ENCODE measurements around the gene UROC1.

The UROC1 gene

GRCh38 chr3:126540342-126540849 lies 22.8 kb upstream of the UROC1 start:
- H3K27ac ChIP-seq = no peak overlapping the region
- TF ChIP-seq ZFX (IDR thresholded peaks at IDR 0.05) = no peak
- TF ChIP-seq, protein P1, sequence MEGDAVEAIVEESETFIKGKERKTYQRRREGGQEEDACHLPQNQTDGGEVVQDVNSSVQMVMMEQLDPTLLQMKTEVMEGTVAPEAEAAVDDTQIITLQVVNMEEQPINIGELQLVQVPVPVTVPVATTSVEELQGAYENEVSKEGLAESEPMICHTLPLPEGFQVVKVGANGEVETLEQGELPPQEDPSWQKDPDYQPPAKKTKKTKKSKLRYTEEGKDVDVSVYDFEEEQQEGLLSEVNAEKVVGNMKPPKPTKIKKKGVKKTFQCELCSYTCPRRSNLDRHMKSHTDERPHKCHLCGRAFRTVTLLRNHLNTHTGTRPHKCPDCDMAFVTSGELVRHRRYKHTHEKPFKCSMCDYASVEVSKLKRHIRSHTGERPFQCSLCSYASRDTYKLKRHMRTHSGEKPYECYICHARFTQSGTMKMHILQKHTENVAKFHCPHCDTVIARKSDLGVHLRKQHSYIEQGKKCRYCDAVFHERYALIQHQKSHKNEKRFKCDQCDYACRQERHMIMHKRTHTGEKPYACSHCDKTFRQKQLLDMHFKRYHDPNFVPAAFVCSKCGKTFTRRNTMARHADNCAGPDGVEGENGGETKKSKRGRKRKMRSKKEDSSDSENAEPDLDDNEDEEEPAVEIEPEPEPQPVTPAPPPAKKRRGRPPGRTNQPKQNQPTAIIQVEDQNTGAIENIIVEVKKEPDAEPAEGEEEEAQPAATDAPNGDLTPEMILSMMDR (conservative IDR thresholded peaks at IDR 0.05) = no peak

DNA sequence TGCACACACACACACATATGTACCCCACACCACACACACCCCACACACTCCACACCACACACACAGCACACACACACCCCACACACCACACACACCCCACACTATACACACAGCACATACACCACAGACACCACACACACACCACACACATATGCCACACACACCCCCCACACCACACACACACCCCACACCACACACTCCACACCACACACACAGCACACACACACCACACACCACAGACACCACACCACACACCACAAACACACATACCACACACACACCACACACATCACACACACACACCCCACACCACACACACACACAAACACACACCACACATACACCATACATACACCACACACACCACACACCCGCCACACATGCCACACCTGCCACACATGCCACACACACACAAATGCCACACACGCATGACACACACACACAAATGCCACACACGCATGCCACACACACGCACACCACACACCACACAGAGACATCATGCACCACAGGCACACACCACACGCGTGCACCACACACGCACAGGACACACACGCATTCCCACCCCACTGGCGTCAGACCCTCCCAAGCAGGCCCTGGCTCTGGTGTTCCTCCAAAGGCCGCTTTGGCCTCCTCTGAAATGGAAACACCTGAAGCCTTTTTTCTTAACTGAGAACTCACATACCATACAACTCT lies 22.1 kb upstream of the UROC1 start:
- TF ChIP-seq ZFX (IDR thresholded peaks at IDR 0.05) = no peak
- TF ChIP-seq, protein P1 (conservative IDR thresholded peaks at IDR 0.05) = no peak
- no peak overlapping the region for H3K27ac ChIP-seq

GRCh38 chr3:126538966-126539365 lies 21.4 kb upstream of the UROC1 start:
- no peak overlapping the region for H3K27ac ChIP-seq
- TF ChIP-seq, protein P1 (conservative IDR thresholded peaks at IDR 0.05) = no peak
- TF ChIP-seq ZFX (IDR thresholded peaks at IDR 0.05) = no peak

GRCh38 chr3:126538316-126538715 lies 20.7 kb upstream of the UROC1 start:
- TF ChIP-seq, protein P1 (conservative IDR thresholded peaks at IDR 0.05) = no peak
- TF ChIP-seq ZFX (IDR thresholded peaks at IDR 0.05) = no peak
- H3K27ac ChIP-seq = no peak overlapping the region

DNA sequence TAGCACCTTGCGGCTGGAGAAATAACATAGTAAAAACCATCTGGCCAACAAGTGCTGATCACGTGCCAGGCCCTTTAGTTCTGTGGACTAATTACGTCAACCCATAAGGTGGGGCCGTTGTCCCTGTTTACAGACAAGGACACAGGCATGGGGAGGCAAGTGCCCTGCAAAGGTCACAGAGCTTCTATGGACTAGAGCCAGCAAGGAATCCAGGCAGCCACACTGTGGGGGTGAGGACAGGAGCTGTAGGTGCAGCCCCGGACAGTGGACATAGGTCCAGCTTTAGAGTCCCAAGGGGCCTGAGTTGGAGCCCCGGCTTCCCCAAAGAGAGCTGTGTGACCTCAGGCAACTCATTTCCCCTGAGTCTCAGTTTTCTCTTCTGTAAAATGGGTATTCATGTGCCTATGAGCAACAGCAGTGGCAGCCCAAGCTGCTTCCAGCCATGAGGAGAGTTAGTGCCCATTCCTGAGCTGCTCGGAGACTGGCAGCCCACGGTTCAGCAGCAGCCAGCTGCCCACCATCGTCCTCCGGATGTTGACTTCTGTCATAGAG lies 20.2 kb upstream of the UROC1 start:
- H3K27ac ChIP-seq = no peak overlapping the region
- no peak for TF ChIP-seq ZFX (IDR thresholded peaks at IDR 0.05)
- TF ChIP-seq, protein P1 (conservative IDR thresholded peaks at IDR 0.05) = no peak

DNA sequence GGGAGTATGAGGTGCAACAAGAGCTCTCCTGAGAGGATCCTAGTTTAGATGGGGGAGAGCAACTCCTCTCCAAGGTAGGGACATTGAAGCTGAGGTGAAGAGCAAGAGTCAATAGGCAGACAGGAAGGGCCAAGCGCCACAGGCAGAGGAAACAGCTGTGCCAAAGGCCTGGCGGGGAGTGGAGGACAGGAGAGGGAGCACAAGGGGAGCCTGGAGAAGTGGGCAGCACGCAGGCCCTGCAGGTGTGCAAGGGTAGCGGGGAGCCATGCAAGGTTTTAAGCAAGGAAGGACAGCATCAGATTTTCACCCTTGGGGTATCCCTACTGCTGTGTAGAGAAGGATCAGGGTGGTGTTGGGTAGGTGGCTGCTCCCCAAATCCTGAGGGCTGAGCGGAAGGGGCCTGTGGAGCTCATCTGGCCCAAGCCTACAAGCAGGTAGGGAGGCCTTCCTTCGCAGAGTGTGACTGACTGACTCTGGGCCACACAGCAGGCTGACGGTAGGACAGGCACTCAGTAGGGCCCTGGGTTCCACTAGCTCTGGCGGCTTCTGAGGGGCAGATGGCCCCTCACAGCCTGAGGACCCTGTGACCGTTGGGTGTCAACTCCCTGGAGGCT lies 19.6 kb upstream of the UROC1 start:
- TF ChIP-seq, protein P1 (conservative IDR thresholded peaks at IDR 0.05) = no peak
- TF ChIP-seq ZFX (IDR thresholded peaks at IDR 0.05) = no peak
- H3K27ac ChIP-seq = no peak overlapping the region

GRCh38 chr3:126536126-126536525 lies 18.6 kb upstream of the UROC1 start:
- TF ChIP-seq ZFX (IDR thresholded peaks at IDR 0.05) = no peak
- TF ChIP-seq, protein P1 (conservative IDR thresholded peaks at IDR 0.05) = no peak
- no peak overlapping the region for H3K27ac ChIP-seq

Data from C4-2B (cell line).